ENCODE results near the gene DEGS2. TPM values are rescaled to one million over a fixed set of nuclear protein-coding genes. Genes with fewer than 3 reads are reported as not detected.

The DEGS2 gene
- total RNA-seq, 1 experiment from 2014 or later: 0.11 TPM

DNA sequence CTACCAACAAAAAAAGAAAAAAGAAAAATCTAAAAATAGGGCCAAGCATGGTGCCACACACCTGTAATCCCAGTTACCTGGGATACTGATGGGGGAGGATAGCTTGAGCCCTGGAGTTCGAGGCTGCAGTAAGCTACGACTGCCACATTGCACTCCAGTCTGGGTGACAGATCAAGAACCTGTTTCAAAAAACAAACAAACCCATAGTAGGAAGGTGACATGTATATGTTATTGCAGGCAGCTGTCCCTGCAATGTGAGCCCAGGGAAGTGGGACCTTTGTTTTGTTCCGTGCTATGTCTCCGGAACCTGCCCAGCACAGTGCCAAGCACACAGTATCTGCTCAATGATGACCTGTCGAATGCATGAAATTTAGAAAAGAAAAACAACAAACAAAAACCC lies 42.3 kb upstream of the DEGS2 start:
- H3F3A ChIP-seq (ENCODE audit: insufficient read depth, low read depth): peaks cover 21% of the 10 kb centered on the region; the same call in 1 of the 2 replicates
- no peaks in the 10 kb centered on the region for H3K27me3 ChIP-seq (ENCODE audit: insufficient read depth, low read depth)
- H3K27ac ChIP-seq: no peak overlapping the region
- CTCF ChIA-PET: no interaction called here
- no peaks in the 10 kb centered on the region for H3K9me2 ChIP-seq (ENCODE audit: insufficient read depth)
- no peak overlapping the region for H3K4me3 ChIP-seq
- H3K4me1 ChIP-seq (replicated peaks; ENCODE audit: insufficient read depth): peaks cover 4% of the 10 kb centered on the region; the same call in 1 of the 2 replicates
- no peaks in the 10 kb centered on the region for H3K36me3 ChIP-seq (ENCODE audit: low read depth)
- no peaks in the 10 kb centered on the region for H4K20me1 ChIP-seq (ENCODE audit: insufficient read depth)
- no peaks in the 10 kb centered on the region for H3K9me3 ChIP-seq (ENCODE audit: insufficient read depth, low read depth)
- no peak overlapping the region for H3K4me2 ChIP-seq
- intact Hi-C loops (cut with micrococcal nuclease; ENCODE audit: unreplicated experiment): no loop called here
- POLR2A ChIA-PET (ENCODE audit: unreplicated experiment): no interaction called here
- H2AFZ ChIP-seq: no peak overlapping the region
- TF ChIP-seq, protein P1, sequence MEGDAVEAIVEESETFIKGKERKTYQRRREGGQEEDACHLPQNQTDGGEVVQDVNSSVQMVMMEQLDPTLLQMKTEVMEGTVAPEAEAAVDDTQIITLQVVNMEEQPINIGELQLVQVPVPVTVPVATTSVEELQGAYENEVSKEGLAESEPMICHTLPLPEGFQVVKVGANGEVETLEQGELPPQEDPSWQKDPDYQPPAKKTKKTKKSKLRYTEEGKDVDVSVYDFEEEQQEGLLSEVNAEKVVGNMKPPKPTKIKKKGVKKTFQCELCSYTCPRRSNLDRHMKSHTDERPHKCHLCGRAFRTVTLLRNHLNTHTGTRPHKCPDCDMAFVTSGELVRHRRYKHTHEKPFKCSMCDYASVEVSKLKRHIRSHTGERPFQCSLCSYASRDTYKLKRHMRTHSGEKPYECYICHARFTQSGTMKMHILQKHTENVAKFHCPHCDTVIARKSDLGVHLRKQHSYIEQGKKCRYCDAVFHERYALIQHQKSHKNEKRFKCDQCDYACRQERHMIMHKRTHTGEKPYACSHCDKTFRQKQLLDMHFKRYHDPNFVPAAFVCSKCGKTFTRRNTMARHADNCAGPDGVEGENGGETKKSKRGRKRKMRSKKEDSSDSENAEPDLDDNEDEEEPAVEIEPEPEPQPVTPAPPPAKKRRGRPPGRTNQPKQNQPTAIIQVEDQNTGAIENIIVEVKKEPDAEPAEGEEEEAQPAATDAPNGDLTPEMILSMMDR (conservative IDR thresholded peaks at IDR 0.05): no peak
- no peak for TF ChIP-seq EZH2 (IDR thresholded peaks at IDR 0.05; ENCODE audit: low read depth)
- H3K79me2 ChIP-seq (ENCODE audit: low read depth): no peaks in the 10 kb centered on the region
- DNase-seq: no peak
- BruUV-seq (replicated peaks): no TSS peak

DNA sequence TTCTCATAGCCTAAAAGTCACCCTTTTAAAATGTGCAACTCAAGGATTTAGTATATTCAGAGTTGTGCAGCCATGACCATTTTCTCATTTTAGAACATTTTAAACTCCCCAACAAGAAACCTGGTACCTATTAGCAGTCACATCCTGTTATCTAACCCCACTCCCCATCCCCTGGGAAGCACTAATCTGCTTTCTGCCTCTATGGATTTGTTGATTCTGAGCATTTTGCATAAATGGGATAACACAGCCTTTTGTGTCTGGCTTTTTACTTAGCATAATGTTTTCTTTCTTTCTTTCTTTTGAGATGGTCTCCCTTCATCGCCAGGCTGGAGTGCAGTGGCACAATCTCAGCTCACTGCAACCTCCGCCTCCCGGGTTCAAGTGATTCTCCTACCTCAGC lies 40.9 kb upstream of the DEGS2 start:
- Histone ChIP-seq H3K9me2 (ENCODE audit: insufficient read depth) (no peaks in the 10 kb centered on the region), H3K79me2 (ENCODE audit: low read depth) (no peaks in the 10 kb centered on the region), H3K27ac (no peak overlapping the region), H2AFZ (no peak overlapping the region), H3F3A (ENCODE audit: insufficient read depth, low read depth) (peaks cover 21% of the 10 kb centered on the region; the same call in 1 of the 2 replicates), H3K36me3 (ENCODE audit: low read depth) (no peaks in the 10 kb centered on the region), H3K4me3 (no peak overlapping the region), H3K4me1 (replicated peaks; ENCODE audit: insufficient read depth) (peaks cover 4% of the 10 kb centered on the region; the same call in 1 of the 2 replicates), H4K20me1 (ENCODE audit: insufficient read depth) (no peaks in the 10 kb centered on the region), H3K4me2 (no peak overlapping the region), H3K9me3 (ENCODE audit: insufficient read depth, low read depth) (no peaks in the 10 kb centered on the region), H3K27me3 (ENCODE audit: insufficient read depth, low read depth) (no peaks in the 10 kb centered on the region)
- POLR2A ChIA-PET (ENCODE audit: unreplicated experiment): interaction anchor here (0.7 kb wide), 1 partner anchor 449 kb away, joined by 4 read pairs; no protein-coding TSS in a partner anchor
- no TSS peak for BruUV-seq (replicated peaks)
- intact Hi-C loops (cut with micrococcal nuclease; ENCODE audit: unreplicated experiment): no loop called here
- TF ChIP-seq, protein P1 (conservative IDR thresholded peaks at IDR 0.05): no peak
- no peak for TF ChIP-seq EZH2 (IDR thresholded peaks at IDR 0.05; ENCODE audit: low read depth)
- DNase-seq: no peak
- CTCF ChIA-PET: no interaction called here

GRCh38 chr14:100199240-100199860 lies 39.9 kb upstream of the DEGS2 start:
- Histone ChIP-seq H4K20me1 (ENCODE audit: insufficient read depth) (no peaks in the 10 kb centered on the region), H3K4me1 (replicated peaks; ENCODE audit: insufficient read depth) (no peaks in the 10 kb centered on the region), H3K27ac (no peak overlapping the region), H3F3A (ENCODE audit: insufficient read depth, low read depth) (peaks cover 12% of the 10 kb centered on the region; the same call in 1 of the 2 replicates), H3K4me2 (no peak overlapping the region), H2AFZ (no peak overlapping the region), H3K27me3 (ENCODE audit: insufficient read depth, low read depth) (no peaks in the 10 kb centered on the region), H3K4me3 (no peak overlapping the region), H3K9me3 (ENCODE audit: insufficient read depth, low read depth) (no peaks in the 10 kb centered on the region), H3K79me2 (ENCODE audit: low read depth) (no peaks in the 10 kb centered on the region), H3K9me2 (ENCODE audit: insufficient read depth) (no peaks in the 10 kb centered on the region), H3K36me3 (ENCODE audit: low read depth) (no peaks in the 10 kb centered on the region)
- BruUV-seq (replicated peaks): no TSS peak
- no peak for DNase-seq
- TF ChIP-seq, protein P1 (conservative IDR thresholded peaks at IDR 0.05): no peak
- TF ChIP-seq EZH2 (IDR thresholded peaks at IDR 0.05; ENCODE audit: low read depth): no peak
- intact Hi-C loops (cut with micrococcal nuclease; ENCODE audit: unreplicated experiment): no loop called here
- ChIA-PET POLR2A (ENCODE audit: unreplicated experiment) (interaction anchor here (0.7 kb wide), 1 partner anchor 448 kb away, joined by 4 read pairs; no protein-coding TSS in a partner anchor), CTCF (interaction anchor here (0.7 kb wide), 1 partner anchor 91 kb away, joined by 3 read pairs; no protein-coding TSS in a partner anchor)
